GM12865 (cell line): ENCODE results near the gene C13orf46.

Source experiments
- DNase-seq: peaks from one replicate; pipeline ENCODE4 v3.0.0; 2010; ENCODE audit warnings: low read depth
- H3K4me3 ChIP-seq: 2 replicates; pipeline ENCODE4 v1.5.1; 2011; ENCODE audit warnings: mild to moderate bottlenecking, low read depth, low read length, control low read depth
- TF ChIP-seq, protein P1 (sequence below): IDR thresholded peaks from 2 replicates; pipeline ENCODE4 v1.5.1; 2011; ENCODE audit warnings: low read length, control low read depth, low read depth, inconsistent platforms; ENCODE audit not compliant: insufficient read depth; ENCODE audit errors: missing control alignments

Gene C13orf46

DNA sequence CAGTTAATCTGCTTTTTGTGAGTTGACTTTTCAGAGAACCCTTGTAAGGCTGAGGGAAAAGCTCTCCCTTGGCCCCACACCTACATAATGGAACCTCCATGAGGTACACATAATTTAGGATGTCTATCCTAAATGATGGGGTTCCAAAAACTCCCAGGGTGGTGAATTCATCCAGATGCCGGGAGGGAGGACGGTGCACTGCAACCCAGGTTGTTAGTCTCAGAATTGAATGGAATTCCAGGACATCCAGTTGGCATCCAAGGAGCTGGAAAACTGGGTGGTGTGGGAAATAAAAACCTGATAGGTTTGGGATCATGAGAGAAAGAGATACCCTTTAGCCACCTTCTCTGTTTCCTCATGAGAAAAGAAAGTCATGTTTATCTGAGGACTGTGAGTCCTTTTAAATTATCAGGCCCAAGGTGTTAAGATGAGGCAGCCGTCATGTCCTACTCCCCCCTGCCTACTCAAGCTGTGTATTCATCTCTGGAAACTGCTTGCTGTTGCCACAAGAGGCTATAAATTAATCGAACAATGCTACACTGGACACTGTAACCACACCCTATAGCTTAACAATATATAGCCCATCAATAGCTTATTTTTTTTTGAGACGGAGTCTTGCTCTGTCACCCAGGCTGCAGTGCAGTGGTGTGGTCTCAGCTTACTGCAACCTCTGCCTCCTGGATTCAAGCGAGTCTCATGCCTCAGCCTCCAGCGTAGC is 49.5 kb downstream of the C13orf46 start:
- TF ChIP-seq, protein P1, sequence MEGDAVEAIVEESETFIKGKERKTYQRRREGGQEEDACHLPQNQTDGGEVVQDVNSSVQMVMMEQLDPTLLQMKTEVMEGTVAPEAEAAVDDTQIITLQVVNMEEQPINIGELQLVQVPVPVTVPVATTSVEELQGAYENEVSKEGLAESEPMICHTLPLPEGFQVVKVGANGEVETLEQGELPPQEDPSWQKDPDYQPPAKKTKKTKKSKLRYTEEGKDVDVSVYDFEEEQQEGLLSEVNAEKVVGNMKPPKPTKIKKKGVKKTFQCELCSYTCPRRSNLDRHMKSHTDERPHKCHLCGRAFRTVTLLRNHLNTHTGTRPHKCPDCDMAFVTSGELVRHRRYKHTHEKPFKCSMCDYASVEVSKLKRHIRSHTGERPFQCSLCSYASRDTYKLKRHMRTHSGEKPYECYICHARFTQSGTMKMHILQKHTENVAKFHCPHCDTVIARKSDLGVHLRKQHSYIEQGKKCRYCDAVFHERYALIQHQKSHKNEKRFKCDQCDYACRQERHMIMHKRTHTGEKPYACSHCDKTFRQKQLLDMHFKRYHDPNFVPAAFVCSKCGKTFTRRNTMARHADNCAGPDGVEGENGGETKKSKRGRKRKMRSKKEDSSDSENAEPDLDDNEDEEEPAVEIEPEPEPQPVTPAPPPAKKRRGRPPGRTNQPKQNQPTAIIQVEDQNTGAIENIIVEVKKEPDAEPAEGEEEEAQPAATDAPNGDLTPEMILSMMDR: no peak
- no peak overlapping the region for H3K4me3 ChIP-seq
- DNase-seq: no peak

DNA sequence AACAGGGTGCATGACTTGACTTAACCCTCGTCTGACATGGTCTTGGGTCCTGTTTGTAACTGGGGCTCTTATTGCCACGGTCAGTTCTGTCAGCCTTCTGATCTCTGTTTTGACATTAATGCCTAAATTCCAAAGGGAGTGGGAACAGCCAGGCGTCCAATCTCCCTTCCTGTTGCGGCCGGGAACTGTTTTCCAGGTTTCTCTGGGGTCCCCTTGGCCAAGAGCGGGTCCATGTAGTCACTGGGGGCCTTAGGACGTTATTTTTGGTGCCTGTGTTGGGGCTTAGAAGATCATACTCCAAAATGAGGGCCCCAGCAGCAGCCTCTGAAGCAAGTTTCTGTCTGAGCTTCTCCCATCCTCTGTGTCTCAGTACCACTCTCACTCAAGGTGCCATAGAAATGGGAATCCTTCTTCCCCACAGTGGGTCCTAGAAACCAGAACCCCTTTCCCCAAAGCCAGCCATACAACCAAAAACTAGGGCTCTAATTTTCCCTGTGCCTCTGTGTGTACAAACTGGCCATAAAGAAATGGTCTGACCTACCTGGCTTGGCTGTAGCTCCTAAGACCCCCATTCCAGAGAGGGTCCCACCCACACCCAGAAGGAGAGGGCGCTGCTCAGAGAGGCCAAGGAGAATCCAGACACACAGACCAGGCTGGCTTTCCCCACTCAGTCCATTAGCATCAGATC is 50.4 kb downstream of the C13orf46 start:
- DNase-seq: no peak
- H3K4me3 ChIP-seq: no peak overlapping the region
- TF ChIP-seq, protein P1: no peak

DNA sequence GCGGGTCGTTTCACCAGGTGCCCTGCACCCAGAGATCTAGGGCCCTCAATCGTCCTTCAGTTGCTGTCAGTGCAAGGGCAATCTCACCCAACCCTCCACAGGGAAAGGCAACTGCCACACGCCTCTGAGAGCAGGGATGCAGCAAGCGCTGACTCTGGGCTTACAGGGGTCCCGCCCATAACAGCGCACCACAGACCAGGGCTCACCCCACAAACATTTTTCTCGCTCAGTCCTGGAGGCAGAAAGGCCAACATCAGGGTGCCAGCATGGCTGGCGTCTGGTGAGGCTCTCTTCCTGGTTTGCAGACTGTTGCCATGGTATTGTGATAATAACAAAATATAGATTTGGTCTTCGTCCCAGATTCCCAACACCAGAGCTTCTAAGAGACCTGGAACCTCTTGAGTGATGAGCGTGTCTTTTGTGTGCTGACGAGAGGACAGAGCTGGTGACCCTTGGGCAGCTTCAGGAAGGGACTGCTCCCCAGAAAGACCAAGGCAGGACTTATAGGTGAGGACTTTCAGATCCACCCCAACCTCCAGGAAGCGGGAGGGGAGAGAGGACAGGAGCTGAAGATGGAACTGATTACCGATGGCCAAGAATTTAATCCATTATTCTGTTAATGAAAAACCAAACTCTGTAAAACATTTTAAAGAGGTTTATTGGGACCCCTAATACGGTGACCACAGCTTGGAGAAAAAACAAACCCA is 51.3 kb downstream of the C13orf46 start:
- DNase-seq: no peak
- TF ChIP-seq, protein P1: no peak
- H3K4me3 ChIP-seq: no peak overlapping the region

DNA sequence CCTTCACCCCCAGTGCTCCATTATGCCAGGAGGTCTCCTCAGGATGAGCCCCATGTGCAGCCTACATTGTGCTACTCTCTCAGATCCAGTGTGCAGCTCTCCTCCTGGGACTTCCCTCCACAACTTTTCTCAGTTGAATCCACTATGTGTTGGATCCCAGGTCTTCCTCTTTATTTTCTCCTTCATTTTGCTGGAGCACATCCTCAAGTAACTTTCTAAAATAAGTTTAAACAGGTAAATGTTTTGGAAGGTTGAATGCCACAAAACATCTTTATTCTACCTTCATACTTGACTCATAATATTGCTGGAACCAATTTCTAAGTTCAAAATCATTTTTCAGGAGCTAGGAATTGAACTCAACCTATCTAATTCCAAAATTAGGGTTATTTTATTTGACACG is 52.1 kb downstream of the C13orf46 start:
- no peak overlapping the region for H3K4me3 ChIP-seq
- TF ChIP-seq, protein P1: no peak
- DNase-seq: no peak

DNA sequence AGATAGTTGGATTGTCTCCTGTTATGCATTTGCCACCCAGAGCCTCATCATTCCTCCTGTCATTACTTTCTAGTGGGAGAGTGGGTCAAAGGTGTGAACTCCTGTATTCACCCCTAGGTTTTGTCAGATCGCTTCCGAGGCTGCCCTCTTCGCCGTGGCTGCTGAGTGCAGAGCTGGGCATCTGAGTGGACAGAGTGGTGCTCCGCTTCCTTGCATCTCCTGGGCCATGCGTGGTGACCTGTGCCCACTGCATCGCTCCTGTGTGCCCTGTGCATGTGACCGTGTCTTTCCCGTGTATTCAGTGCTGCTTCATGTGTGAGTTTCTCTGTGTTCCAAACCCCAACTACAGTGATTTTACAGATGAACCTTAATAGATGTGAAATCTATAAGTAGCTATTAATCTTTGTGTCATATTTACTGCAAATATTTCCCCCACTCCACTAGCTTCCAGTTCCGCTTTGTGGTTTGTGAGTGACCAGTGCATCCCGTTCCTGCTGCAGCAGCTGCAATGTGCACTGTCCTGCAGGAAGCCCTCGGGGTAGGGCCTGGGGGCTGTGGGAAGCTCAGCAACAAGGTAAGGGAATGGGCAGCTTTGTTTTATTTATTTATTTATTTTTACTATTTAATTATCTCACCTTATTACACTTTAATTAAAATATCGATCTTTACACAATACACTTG is 53.1 kb downstream of the C13orf46 start:
- DNase-seq: no peak
- TF ChIP-seq, protein P1: no peak
- H3K4me3 ChIP-seq: no peak overlapping the region

DNA sequence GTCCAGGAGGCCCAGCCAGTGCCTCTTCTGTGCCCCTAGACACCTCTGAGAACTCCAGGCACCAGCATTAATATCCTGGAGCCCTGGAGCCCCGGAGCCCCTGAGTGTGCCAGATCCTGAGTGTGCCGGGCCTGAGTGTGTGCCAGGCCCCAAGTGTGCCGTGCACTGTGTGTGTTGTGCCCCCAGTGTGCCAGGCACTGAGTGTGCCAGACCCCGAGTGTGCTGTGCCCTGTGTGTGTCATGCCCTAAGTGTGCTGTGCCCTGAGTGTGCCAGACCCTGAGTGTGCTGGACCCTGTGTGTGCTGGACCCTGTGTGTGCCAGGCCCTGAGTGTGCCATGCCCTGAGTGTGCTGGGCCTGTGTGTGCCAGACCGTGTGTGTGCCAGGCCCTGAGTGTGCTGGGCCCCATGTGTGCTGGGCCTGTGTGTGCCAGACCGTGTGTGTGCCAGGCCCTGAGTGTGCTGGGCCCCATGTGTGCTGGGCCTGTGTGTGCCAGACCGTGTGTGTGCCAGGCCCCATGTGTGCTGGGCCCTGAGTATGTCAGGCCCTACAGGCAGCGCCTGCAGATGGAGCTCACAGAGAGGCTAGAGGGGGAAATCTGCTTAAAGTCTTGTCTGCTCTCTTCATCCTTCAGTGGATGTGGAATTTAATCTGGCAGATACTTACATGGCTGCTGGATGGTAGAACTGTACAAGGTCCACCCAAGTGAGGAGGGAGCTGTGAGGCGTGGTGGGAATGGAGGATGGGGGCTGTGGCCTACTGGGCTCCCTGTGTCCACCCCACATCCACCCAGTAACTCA is 53.9 kb downstream of the C13orf46 start:
- no peak overlapping the region for H3K4me3 ChIP-seq
- TF ChIP-seq, protein P1: no peak
- DNase-seq: no peak
